ENCODE data around the gene EEFSEC.

DNA sequence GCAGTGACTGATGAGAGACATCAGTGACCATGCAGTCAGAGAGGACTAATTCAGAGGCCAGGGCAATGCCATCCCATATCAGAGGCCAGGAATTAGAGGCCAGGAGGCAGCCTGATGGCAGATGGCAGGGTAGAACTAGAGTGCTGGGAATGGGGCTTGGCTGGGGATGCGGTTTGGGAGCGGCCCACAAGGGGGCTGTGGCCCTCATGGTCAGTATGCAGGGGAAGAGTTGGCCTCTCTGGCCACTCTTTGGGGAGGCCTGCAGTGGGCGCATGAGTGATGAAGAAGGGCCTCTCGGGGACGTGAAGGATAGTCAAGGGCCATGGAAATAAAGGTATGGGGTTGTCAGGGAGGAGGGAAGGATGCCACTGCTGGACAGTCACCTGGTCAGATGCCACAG is 101.7 kb downstream of the EEFSEC start:
- TF ChIP-seq, protein P1, sequence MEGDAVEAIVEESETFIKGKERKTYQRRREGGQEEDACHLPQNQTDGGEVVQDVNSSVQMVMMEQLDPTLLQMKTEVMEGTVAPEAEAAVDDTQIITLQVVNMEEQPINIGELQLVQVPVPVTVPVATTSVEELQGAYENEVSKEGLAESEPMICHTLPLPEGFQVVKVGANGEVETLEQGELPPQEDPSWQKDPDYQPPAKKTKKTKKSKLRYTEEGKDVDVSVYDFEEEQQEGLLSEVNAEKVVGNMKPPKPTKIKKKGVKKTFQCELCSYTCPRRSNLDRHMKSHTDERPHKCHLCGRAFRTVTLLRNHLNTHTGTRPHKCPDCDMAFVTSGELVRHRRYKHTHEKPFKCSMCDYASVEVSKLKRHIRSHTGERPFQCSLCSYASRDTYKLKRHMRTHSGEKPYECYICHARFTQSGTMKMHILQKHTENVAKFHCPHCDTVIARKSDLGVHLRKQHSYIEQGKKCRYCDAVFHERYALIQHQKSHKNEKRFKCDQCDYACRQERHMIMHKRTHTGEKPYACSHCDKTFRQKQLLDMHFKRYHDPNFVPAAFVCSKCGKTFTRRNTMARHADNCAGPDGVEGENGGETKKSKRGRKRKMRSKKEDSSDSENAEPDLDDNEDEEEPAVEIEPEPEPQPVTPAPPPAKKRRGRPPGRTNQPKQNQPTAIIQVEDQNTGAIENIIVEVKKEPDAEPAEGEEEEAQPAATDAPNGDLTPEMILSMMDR (conservative IDR thresholded peaks at IDR 0.05; ENCODE audit: low read depth in 2 of 2), result peak; percentile 40 to 42
- TF ChIP-seq POLR2AphosphoS5 (IDR thresholded peaks at IDR 0.05; ENCODE audit: low read depth) (no peak), STAT1 (IDR thresholded peaks at IDR 0.05; ENCODE audit: unreplicated experiment) (no peak)
- TF ChIP-seq, protein P2, sequence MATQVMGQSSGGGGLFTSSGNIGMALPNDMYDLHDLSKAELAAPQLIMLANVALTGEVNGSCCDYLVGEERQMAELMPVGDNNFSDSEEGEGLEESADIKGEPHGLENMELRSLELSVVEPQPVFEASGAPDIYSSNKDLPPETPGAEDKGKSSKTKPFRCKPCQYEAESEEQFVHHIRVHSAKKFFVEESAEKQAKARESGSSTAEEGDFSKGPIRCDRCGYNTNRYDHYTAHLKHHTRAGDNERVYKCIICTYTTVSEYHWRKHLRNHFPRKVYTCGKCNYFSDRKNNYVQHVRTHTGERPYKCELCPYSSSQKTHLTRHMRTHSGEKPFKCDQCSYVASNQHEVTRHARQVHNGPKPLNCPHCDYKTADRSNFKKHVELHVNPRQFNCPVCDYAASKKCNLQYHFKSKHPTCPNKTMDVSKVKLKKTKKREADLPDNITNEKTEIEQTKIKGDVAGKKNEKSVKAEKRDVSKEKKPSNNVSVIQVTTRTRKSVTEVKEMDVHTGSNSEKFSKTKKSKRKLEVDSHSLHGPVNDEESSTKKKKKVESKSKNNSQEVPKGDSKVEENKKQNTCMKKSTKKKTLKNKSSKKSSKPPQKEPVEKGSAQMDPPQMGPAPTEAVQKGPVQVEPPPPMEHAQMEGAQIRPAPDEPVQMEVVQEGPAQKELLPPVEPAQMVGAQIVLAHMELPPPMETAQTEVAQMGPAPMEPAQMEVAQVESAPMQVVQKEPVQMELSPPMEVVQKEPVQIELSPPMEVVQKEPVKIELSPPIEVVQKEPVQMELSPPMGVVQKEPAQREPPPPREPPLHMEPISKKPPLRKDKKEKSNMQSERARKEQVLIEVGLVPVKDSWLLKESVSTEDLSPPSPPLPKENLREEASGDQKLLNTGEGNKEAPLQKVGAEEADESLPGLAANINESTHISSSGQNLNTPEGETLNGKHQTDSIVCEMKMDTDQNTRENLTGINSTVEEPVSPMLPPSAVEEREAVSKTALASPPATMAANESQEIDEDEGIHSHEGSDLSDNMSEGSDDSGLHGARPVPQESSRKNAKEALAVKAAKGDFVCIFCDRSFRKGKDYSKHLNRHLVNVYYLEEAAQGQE (IDR thresholded peaks at IDR 0.05; ENCODE audit: unreplicated experiment), result no peak
